Kasumi-1 (cell line): ENCODE results near the gene PALMD.

Source experiments
- DNase-seq, 2 experiments: peaks; one replicate each; lab custom pipeline; 2025; lab: John Stamatoyannopoulos, UW

Gene PALMD

GRCh38 chr1:99696616-99697015 lies 50.7 kb downstream of the PALMD start:
- DNase-seq: no peak

- no peak for DNase-seq
Observed at GRCh38 chr1:99697580-99697979, 51.7 kb downstream of the PALMD start.

GRCh38 chr1:99700020-99700419 lies 54.1 kb downstream of the PALMD start:
- no peak for DNase-seq

DNA sequence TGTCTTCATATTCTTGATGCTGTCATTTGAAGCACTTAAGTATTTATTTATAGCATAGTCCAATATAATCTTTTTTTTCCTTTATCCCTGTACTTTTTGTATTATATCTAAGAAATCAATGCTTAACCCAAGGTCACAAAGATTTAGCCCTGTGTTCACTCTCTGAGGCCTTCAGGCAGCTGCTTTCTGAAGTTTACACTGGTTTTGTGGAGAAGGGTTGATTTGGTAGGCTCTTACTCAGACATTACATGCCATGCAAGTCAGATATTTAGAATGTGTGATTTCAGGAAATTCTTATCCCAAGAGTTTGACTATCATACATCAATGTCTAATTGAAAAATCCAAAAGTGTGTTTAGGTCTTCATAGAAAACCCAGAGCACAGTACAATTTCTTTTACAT lies 56.3 kb downstream of the PALMD start:
- DNase-seq: no peak

- no peak for DNase-seq
Observed at GRCh38 chr1:99704356-99704816, 58.5 kb downstream of the PALMD start.

GRCh38 chr1:99705385-99705784 lies 59.5 kb downstream of the PALMD start:
- DNase-seq: no peak

DNA sequence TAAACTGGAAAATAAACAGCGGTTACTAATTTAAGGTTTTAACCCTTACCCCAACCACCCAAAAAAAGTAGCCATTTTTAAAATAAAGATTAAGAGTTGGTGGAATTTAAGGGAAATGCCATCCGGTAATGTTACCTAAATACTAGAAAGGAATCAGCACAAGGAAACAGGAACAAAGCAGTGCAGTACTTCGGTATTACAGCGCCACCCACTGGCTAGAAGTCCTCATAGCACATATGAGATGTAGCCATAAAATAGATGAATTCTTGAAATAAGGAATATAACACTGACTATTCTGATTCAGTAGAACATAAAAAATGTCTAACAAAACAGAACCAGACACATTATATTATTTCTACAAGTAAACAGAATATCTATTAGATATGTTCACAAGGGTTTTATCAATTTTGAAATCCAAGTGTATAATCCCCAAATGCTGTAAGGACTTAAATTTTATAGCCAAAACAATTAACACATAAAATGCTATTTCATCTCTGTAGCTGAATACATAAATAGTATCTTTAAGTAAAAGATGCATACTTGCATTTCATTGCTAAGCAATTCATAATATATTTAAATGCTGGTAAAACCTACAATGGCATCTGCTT lies 61.7 kb downstream of the PALMD start:
- peak; percentile 80 to 90 for DNase-seq

GRCh38 chr1:99710994-99711393 lies 65.1 kb downstream of the PALMD start:
- no peak for DNase-seq

DNA sequence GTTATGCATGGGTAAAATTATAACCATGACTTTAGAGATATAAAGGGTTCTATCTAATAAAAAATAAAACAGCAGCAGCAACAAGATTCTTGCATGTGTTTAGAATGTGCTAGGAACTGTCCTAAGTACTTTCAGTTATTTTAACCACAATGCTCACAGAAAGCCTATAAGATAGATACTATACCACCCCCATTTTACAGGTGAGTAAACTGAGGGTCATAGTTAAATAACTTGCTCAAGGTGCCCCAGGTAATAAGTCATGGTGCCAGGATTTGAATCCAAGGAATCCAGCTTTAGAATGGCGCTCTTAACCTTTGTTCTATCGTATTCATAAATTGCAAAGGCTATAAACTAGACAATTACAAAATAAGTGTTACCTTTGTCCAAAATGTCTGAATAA lies 67.1 kb downstream of the PALMD start:
- no peak for DNase-seq

DNA sequence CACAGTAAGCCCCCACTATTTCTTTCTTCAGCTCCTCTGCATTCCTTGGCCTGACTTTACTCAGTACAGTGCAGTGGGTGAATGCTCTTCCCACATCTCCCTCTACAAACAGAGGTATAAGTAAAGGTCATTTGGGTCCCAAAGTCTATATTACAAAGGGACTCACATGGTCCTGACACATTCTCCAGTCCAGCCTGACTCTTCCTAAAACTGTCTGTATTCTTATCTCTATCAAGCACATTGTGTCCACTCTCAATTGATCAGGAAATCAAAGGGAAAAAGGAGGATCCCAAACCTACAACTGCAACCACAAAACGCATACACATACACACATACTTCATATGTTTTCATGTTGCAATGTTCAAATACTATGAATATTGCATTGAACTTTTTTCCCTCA lies 71.1 kb downstream of the PALMD start:
- no peak for DNase-seq

- no peak for DNase-seq
Observed at GRCh38 chr1:99723251-99723650, 77.3 kb downstream of the PALMD start.

DNA sequence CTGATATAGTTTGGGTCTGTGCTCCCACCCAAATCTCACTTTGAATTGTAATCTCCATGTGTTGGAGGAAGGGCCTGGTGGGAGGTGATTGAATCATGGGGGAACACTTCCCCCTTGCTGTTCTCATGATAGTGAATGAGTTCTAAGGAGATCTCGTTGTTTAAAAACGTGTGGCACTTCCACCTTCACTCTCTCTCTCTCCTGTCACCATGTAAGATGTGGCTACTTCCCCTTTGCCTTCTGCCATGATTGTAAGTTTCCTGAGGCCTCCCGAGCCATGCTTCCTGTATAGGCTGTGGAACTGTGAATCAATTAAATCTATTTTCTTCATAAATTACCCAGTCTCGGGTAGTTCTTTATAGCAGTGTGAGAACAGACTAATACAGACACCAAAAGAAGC lies 80.1 kb downstream of the PALMD start:
- DNase-seq: peak; percentile 42 to 58

- DNase-seq: no peak
Observed at GRCh38 chr1:99726407-99726806, 80.5 kb downstream of the PALMD start.

- no peak for DNase-seq
Observed at GRCh38 chr1:99726818-99727217, 80.9 kb downstream of the PALMD start.

DNA sequence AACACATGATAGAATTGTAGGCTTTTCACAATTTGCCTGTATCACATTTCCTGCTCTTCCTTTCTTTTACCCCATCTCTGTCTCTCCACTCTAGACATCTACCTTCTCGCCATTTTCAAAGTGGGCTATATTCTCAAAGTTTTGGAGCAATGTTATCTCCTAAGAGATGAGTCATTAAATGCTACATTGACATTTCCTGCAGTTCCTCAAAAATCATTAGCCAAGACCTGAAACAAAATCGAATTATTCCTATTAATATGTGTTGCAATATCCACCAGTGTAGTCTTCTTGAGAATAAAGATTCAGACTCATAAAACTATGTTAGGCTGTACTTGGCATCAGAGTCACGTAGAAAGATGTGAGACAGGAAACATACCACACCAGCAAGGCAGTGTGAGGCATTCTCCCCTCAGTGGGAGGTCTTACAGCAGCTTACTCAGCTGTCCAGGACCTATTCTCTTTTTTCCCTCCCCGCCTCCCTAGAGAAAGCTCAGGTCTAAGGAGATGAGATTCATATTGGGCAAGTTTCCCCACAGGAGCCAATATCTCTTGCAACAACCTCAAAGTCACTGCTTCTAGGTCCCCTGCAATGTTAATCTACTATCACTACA lies 81.8 kb downstream of the PALMD start:
- no peak for DNase-seq

DNA sequence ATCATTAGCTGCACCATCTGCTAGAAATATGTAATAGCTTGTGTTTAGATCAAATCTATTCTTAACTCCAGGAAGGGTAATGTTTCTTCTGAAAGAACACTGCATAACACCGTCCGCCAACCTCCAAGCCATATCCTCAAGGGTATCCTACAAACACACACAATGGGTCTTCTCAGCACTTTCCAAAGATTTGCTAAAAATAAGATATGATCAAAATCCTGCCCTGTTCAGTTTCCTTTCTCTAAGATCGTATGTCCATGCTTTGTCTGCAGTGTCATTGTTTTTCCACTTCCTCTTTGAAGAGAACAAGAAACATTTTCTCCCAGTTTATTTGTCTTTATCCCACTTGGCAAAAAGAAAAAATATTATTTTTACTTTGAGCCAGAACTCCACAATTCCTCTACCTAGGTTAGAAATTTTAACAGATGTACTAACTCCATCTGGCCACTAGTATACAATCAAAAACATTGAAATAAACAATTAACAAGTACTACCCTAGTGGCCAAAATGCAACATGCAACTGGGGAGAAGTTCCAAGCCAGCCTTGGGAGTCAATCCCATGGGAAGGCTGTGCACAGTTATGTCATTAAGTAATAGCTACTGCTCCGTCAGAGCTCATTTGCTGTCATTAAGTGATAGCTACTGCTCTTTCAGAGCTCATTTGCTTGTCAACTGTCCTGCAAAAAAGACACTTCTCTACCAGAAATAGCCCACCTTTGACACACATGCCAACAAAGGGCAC lies 82.8 kb downstream of the PALMD start:
- DNase-seq: peak; percentile 34 to 45

DNA sequence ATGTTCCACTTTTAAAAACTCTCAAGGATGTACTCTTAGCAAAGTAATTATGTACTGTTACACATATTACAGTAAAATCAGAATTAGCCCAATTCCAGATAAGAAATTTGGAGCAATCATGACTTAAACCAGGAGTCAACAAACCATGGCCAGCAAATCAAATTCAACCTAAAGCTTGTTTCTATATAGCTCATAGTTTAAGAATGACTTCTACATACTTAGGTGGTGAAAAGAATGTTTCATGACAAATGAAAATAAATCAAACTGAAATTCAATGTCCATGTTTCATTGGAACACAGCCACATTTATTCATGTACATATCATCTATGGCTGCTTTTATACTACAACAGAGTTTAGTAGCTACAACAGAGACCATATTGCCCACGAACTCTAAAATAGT lies 85.5 kb downstream of the PALMD start:
- DNase-seq: no peak

- DNase-seq: no peak
Observed at GRCh38 chr1:99735852-99736251, 89.9 kb downstream of the PALMD start.

DNA sequence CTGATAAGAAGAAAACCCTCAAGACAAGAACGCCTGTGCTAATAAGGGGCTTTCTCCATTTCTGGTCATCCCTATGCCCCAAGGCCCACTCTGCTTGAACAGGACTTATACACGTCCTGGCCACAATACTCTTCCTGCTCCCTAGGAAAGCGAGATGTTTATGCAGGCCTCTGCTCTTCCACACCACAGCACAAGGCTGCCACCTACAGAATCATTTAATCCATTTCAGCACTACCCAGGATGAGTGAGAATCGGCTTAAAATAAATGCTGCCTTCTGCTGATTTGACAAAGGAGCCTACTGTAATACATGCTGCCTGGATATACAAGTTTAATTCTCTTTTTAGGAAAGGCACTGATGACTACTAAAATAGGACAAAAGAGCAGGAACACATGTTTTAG lies 91.1 kb downstream of the PALMD start:
- peak; percentile 90 to 92 for DNase-seq

- DNase-seq: no peak
Observed at GRCh38 chr1:99738858-99739465, 93.0 kb downstream of the PALMD start.

DNA sequence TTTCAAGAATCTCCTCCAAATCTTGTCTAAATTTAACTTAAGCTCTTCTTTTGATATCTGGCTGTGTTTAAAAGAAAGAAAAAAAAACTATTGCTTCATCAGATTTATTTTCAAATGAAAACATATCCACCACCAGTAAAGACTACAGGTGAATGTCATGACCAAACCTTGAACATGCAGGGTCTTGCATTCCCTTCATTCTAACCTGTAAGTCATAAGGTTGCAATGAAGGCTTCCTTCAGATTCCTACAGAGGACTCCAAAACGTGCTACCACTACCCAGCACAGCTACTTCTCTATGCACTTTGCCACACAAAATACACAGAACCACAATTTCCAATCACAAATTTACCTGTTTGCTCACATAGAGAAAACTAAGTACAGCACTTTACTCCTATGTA lies 94.2 kb downstream of the PALMD start:
- no peak for DNase-seq
